GM23338 (cell line): Measurements from ENCODE around the gene TENM3. TPM values are rescaled to one million over a fixed set of nuclear protein-coding genes. Genes with fewer than 3 reads are reported as not detected.

Experiments used
- ATAC-seq: fragments of 200-7000 bp; cut with Tn5 transposase; 3 replicates; pipeline ENCODE4 v1.9.1; 2020
- DNase-seq: peaks from one replicate; pipeline ENCODE4 v3.0.0-alpha.2; 2015; ENCODE audit warnings: low spot score
- H2AFZ ChIP-seq: fragments of 200-600 bp; sonication (generic); 2 replicates; pipeline ENCODE4 v1.8.0; 2016; ENCODE audit warnings: antibody characterized with exemption, mild to moderate bottlenecking, moderate library complexity
- H3F3A ChIP-seq: fragments of 200-600 bp; sonication (generic); replicated peaks from 2 replicates; pipeline ENCODE4 v1.8.0; 2017; ENCODE audit warnings: antibody characterized with exemption, mixed run types, low read depth
- H3K27ac ChIP-seq: fragments of 200-600 bp; sonication (generic); 2 replicates; pipeline ENCODE4 v1.6.1; 2016; ENCODE audit warnings: low read depth
- H3K27me3 ChIP-seq: fragments of 200-600 bp; sonication (generic); 2 replicates; pipeline ENCODE4 v1.8.0; 2016; ENCODE audit warnings: mild to moderate bottlenecking, mixed run types, moderate library complexity; ENCODE audit not compliant: insufficient read depth
- H3K36me3 ChIP-seq: fragments of 200-600 bp; sonication (generic); 2 replicates; pipeline ENCODE4 v1.8.0; 2016; ENCODE audit warnings: mild to moderate bottlenecking; ENCODE audit not compliant: insufficient read depth
- H3K4me1 ChIP-seq: fragments of 200-600 bp; sonication (generic); 2 replicates; pipeline ENCODE4 v1.8.0; 2016; ENCODE audit warnings: mild to moderate bottlenecking, moderate library complexity; ENCODE audit not compliant: insufficient read depth
- H3K4me2 ChIP-seq: fragments of 200-600 bp; sonication (generic); 2 replicates; pipeline ENCODE4 v1.7.1; 2017; ENCODE audit warnings: mixed run types
- H3K4me3 ChIP-seq: fragments of 200-600 bp; sonication (generic); 2 replicates; pipeline ENCODE4 v1.6.1; 2016; ENCODE audit warnings: mixed run types
- H3K79me2 ChIP-seq: fragments of 200-600 bp; sonication (generic); replicated peaks from 2 replicates; pipeline ENCODE4 v1.8.0; 2017; ENCODE audit warnings: mild to moderate bottlenecking; ENCODE audit not compliant: insufficient read depth
- H3K9me2 ChIP-seq: fragments of 200-600 bp; sonication (generic); 2 replicates; pipeline ENCODE4 v1.8.0; 2017; ENCODE audit not compliant: insufficient read depth
- H4K20me1 ChIP-seq: fragments of 200-600 bp; sonication (generic); replicated peaks from 2 replicates; pipeline ENCODE4 v1.8.0; 2017; ENCODE audit warnings: mild to moderate bottlenecking; ENCODE audit not compliant: insufficient read depth
- H3K27ac Mint-ChIP-seq: 2 replicates; pipeline ENCODE4 v1.8.0; 2020; ENCODE audit warnings: inconsistent platforms, mild to moderate bottlenecking, moderate library complexity, mixed read lengths
- H3K27me3 Mint-ChIP-seq: 3 replicates; pipeline ENCODE4 v1.8.0; 2022; ENCODE audit warnings: low read depth, mild to moderate bottlenecking, moderate library complexity, mixed read lengths, inconsistent platforms; ENCODE audit not compliant: insufficient read depth, poor library complexity
- H3K36me3 Mint-ChIP-seq: 3 replicates; pipeline ENCODE4 v1.8.0; 2021; ENCODE audit warnings: low read depth, mild to moderate bottlenecking, inconsistent platforms, moderate library complexity, mixed read lengths
- H3K4me1 Mint-ChIP-seq: 3 replicates; pipeline ENCODE4 v1.8.0; 2020; ENCODE audit warnings: mild to moderate bottlenecking, inconsistent platforms, mixed read lengths
- H3K4me3 Mint-ChIP-seq: 3 replicates; pipeline ENCODE4 v1.8.0; 2021; ENCODE audit warnings: moderate library complexity, mild to moderate bottlenecking, inconsistent platforms, mixed read lengths
- H3K9me3 Mint-ChIP-seq: 3 replicates; pipeline ENCODE4 v1.8.0; 2020; ENCODE audit warnings: moderate library complexity, mild to moderate bottlenecking, inconsistent platforms, mixed read lengths
- CREB1 ChIP-seq: fragments of 250-450 bp; sonication (Bioruptor Pico); IDR thresholded peaks from 2 replicates; pipeline ENCODE4 v1.5.0; 2020; ENCODE audit warnings: low read depth, mild to moderate bottlenecking, moderate library complexity
- EZH2 ChIP-seq: fragments of 200-600 bp; sonication (generic); IDR thresholded peaks from one replicate; pipeline ENCODE4 v1.8.0; 2017; ENCODE audit warnings: antibody characterized with exemption, mild to moderate bottlenecking, low read depth; ENCODE audit not compliant: unreplicated experiment
- ZNF462 ChIP-seq: fragments of 250-450 bp; sonication (Bioruptor Pico); IDR thresholded peaks from 2 replicates; pipeline ENCODE4 v1.5.0; 2020; ENCODE audit warnings: mild to moderate bottlenecking, moderate library complexity
- polyA plus RNA-seq: library from polyadenylated mRNA; unstranded; fragments of >200 nt; fragmentation: Nextera tagmentation; extraction: Ambion mirVana; gene quantifications from 2 replicates; pipeline ENCODE4 v1.2.1, GENCODE V29; 2016
- total RNA-seq: library from RNA; depleted of rRNA; stranded (reverse); fragments of >200 nt; shearing (Covaris generic); gene quantifications from 2 replicates; pipeline ENCODE4 v1.2.3, GENCODE V29; 2014
- TF ChIP-seq, protein P1 (sequence below): IDR thresholded peaks from one replicate; pipeline ENCODE4 v1.6.1; 2018; ENCODE audit warnings: antibody characterized with exemption; ENCODE audit not compliant: unreplicated experiment

Gene TENM3
- total and polyA plus RNA-seq, 2 experiments from 2014 or later = 22.2 to 128 TPM

GRCh38 chr4:182765987-182766856, 523.0 kb downstream of the TENM3 start (continued):
- TF ChIP-seq ZNF462 = no peak

DNA sequence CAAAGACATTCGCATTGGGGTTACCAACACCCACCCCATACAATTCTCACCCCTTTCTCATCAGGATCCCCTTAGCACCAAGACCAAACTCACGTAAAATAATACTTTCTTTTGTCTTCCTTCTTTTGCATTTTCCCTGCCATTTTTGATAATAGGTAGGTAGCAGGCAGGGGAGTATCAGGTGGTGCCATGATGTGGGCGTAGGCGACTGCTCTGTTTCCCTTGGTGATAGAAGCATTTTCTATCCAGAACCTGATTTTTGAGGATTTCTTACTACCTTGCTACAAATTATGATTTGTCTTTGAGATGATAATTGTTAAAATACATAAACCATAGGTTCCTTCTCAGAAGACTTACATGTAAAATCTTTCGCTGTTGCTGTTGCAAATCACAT, 523.7 kb downstream of the TENM3 start:
- Histone ChIP-seq H3K9me2 (no peaks in the 10 kb centered on the region), H3K79me2 (no peaks in the 10 kb centered on the region), H3K4me2 (no peak overlapping the region), H2AFZ (no peak overlapping the region), H3K4me1 (peaks cover 30% of the 10 kb centered on the region), H3K36me3 (no peaks in the 10 kb centered on the region), H3K27ac (no peak overlapping the region), H3K4me3 (no peak overlapping the region), H3F3A (no peaks in the 10 kb centered on the region), H4K20me1 (no peaks in the 10 kb centered on the region), H3K27me3 (no peaks in the 10 kb centered on the region)
- Mint-ChIP-seq H3K4me1 (peaks cover 33% of the 10 kb centered on the region), H3K9me3 (no peaks in the 10 kb centered on the region), H3K27ac (peak overlapping the region; percentile 81), H3K36me3 (no peaks in the 10 kb centered on the region), H3K27me3 (peaks cover 4% of the 10 kb centered on the region), H3K4me3 (no peak overlapping the region)
- TF ChIP-seq, protein P1, sequence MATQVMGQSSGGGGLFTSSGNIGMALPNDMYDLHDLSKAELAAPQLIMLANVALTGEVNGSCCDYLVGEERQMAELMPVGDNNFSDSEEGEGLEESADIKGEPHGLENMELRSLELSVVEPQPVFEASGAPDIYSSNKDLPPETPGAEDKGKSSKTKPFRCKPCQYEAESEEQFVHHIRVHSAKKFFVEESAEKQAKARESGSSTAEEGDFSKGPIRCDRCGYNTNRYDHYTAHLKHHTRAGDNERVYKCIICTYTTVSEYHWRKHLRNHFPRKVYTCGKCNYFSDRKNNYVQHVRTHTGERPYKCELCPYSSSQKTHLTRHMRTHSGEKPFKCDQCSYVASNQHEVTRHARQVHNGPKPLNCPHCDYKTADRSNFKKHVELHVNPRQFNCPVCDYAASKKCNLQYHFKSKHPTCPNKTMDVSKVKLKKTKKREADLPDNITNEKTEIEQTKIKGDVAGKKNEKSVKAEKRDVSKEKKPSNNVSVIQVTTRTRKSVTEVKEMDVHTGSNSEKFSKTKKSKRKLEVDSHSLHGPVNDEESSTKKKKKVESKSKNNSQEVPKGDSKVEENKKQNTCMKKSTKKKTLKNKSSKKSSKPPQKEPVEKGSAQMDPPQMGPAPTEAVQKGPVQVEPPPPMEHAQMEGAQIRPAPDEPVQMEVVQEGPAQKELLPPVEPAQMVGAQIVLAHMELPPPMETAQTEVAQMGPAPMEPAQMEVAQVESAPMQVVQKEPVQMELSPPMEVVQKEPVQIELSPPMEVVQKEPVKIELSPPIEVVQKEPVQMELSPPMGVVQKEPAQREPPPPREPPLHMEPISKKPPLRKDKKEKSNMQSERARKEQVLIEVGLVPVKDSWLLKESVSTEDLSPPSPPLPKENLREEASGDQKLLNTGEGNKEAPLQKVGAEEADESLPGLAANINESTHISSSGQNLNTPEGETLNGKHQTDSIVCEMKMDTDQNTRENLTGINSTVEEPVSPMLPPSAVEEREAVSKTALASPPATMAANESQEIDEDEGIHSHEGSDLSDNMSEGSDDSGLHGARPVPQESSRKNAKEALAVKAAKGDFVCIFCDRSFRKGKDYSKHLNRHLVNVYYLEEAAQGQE = no peak
- TF ChIP-seq EZH2 = no peak
- TF ChIP-seq CREB1 (CRISPR knock-in tag) = no peak
- ATAC-seq (no peak), DNase-seq (no peak)
